ENCODE results near the gene CADM4. TPM values are rescaled to one million over a fixed set of nuclear protein-coding genes. Genes with fewer than 3 reads are reported as not detected.

CADM4 gene
- total RNA-seq, 4 donors from 2014 or later, result 2.3 to 11.9 (median 3.4) TPM

GRCh38 chr19:43623889-43624670 is 15.6 kb downstream of the CADM4 start:
- TF ChIP-seq, protein P1, sequence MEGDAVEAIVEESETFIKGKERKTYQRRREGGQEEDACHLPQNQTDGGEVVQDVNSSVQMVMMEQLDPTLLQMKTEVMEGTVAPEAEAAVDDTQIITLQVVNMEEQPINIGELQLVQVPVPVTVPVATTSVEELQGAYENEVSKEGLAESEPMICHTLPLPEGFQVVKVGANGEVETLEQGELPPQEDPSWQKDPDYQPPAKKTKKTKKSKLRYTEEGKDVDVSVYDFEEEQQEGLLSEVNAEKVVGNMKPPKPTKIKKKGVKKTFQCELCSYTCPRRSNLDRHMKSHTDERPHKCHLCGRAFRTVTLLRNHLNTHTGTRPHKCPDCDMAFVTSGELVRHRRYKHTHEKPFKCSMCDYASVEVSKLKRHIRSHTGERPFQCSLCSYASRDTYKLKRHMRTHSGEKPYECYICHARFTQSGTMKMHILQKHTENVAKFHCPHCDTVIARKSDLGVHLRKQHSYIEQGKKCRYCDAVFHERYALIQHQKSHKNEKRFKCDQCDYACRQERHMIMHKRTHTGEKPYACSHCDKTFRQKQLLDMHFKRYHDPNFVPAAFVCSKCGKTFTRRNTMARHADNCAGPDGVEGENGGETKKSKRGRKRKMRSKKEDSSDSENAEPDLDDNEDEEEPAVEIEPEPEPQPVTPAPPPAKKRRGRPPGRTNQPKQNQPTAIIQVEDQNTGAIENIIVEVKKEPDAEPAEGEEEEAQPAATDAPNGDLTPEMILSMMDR (IDR thresholded peaks at IDR 0.05), result no peak
- TF ChIP-seq POLR2A (IDR thresholded peaks at IDR 0.05), result no peak
- intact Hi-C loops (cut with DNase I), result no loop called here
- no peak for DNase-seq
- Histone ChIP-seq H3K36me3 (no peaks in the 10 kb centered on the region), H3K4me1 (peaks cover 0 to 4% of the 10 kb centered on the region in 2 donors), H3K27me3 (no peaks in the 10 kb centered on the region), H3K9me3 (no peaks in the 10 kb centered on the region), H3K27ac (no peak overlapping the region), H3K4me3 (replicated peaks in 1 of 3) (no peak overlapping the region)
- 84 to 91% methylated on average over 35 of the region's 35 CpGs for WGBS, 2 donors

GRCh38 chr19:43622956-43623355 is 16.7 kb downstream of the CADM4 start:
- Histone ChIP-seq H3K27me3 (no peaks in the 10 kb centered on the region), H3K36me3 (no peaks in the 10 kb centered on the region), H3K9me3 (no peaks in the 10 kb centered on the region), H3K4me1 (peaks cover 7 to 10% of the 10 kb centered on the region in 2 donors), H3K27ac (no peak overlapping the region), H3K4me3 (replicated peaks in 1 of 3) (no peak overlapping the region)
- WGBS, 2 donors, result 78 to 83% methylated on average over 1 of the region's 1 CpG
- intact Hi-C loops (cut with DNase I), result no loop called here
- no peak for DNase-seq
- no peak for TF ChIP-seq POLR2A (IDR thresholded peaks at IDR 0.05)
- TF ChIP-seq, protein P1 (IDR thresholded peaks at IDR 0.05), result no peak

- no peaks in the 10 kb centered on the region for H3K9me3 ChIP-seq
- no peak overlapping the region for H3K4me3 ChIP-seq (replicated peaks in 1 of 3)
- no peak for DNase-seq
- H3K27ac ChIP-seq, result no peak overlapping the region
- intact Hi-C loops (cut with DNase I), result no loop called here
- WGBS, 2 donors, result 79 to 83% methylated on average over 4 of the region's 4 CpGs
- H3K27me3 ChIP-seq, result no peaks in the 10 kb centered on the region
- TF ChIP-seq, protein P1 (IDR thresholded peaks at IDR 0.05), result no peak
- no peak for TF ChIP-seq POLR2A (IDR thresholded peaks at IDR 0.05)
- peaks cover 7 to 10% of the 10 kb centered on the region in 2 donors for H3K4me1 ChIP-seq
- H3K36me3 ChIP-seq, result no peaks in the 10 kb centered on the region
Observed at GRCh38 chr19:43622070-43622469, 17.6 kb downstream of the CADM4 start.

DNA sequence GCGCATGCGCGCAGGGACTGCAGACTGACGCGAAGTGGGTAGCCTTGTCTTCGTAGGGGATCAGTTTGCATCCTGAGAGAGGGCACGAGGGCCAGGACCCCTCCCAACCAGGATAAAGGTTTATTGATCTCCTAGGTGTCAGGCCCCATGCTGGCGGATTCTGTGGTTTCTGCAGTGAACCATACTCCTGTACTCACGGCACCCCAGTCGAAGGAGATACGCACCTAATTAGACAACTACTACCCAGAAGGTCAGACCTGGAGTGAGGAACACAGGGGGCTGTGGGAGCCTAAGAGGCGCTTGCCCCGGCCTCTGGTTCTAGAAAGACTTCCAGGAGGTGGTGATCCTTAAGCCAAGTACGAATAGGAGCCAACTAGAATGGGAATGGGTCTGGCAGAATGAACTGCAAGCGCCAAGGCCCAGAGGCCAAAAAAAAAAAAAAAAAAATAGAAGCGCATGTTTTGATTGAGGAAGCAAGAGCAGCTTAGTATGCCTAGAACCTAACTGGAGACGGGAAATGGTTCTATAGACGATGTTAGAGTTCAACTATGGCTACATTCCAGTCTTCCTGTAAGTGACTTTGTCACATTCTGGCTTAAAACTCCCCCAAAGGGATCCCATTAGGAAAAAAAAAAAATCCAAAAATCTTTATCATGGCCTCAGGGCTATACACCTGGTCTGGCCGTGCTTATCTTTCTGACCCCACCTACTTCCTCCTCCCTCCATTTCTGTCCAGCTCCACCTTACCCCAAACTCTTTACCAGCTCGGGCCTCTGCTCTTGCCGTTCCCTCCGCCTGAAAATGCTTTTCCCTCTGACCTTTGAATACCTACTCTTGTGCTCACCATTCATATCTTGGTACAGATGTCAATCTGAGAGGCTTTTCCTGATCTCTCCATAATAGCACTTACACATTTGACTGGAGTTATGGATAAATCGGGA is 19.3 kb downstream of the CADM4 start:
- DNase-seq, result no peak
- Histone ChIP-seq H3K4me3 (replicated peaks in 1 of 3) (peak overlapping the region; percentile 38 to 74 (median 72)), H3K36me3 (no peaks in the 10 kb centered on the region), H3K27ac (peak overlapping the region; percentile 88 to 97 (median 95)), H3K9me3 (no peaks in the 10 kb centered on the region), H3K4me1 (peaks cover 10 to 11% of the 10 kb centered on the region in 2 donors), H3K27me3 (no peaks in the 10 kb centered on the region)
- TF ChIP-seq, protein P1 (IDR thresholded peaks at IDR 0.05), result no peak
- no peak for TF ChIP-seq POLR2A (IDR thresholded peaks at IDR 0.05)
- 49 to 69% methylated on average over 16 to 21 of the region's 23 CpGs for WGBS, 2 donors
- intact Hi-C loops (cut with DNase I), result no loop called here

Measured in thyroid gland (tissue), 4 donors.